WTC11 (cell line): ENCODE measurements around the gene KRTAP5-4. TPM values are rescaled to one million over a fixed set of nuclear protein-coding genes. Genes with fewer than 3 reads are reported as not detected.

ENCODE experiments used
- ATAC-seq: fragments of 200-7000 bp; cut with Tn5 transposase; 2 replicates; pipeline ENCODE4 v1.10.0; 2021; ENCODE audit warnings: mild to moderate bottlenecking, moderate library complexity
- CTCF ChIA-PET: fragments of 300-600 bp; sonication (Branson Sonifier 250); formaldehyde crosslinking; loops from one replicate; lab custom pipeline; 2021; ENCODE audit warnings: antibody characterized with exemption; lab: Charles Lee
- POLR2A ChIA-PET: fragments of 350-600 bp; sonication (Branson Sonifier 250); formaldehyde crosslinking; loops from one replicate; lab custom pipeline; 2021; ENCODE audit warnings: antibody characterized with exemption; lab: Charles Lee
- DNase-seq: peaks from one replicate; pipeline ENCODE4 v3.0.0; 2021; ENCODE audit warnings: low spot score
- H3K27ac Mint-ChIP-seq: 2 replicates; pipeline ENCODE4 v1.8.0; 2021; ENCODE audit warnings: mixed read lengths
- H3K27me3 Mint-ChIP-seq: 2 replicates; pipeline ENCODE4 v1.8.0; 2021; ENCODE audit warnings: low read depth, mild to moderate bottlenecking, moderate library complexity, mixed read lengths
- H3K36me3 Mint-ChIP-seq: 2 replicates; pipeline ENCODE4 v1.8.0; 2021; ENCODE audit warnings: mixed read lengths
- H3K4me1 Mint-ChIP-seq: 2 replicates; pipeline ENCODE4 v1.8.0; 2022; ENCODE audit warnings: mixed read lengths
- H3K4me3 Mint-ChIP-seq: 2 replicates; pipeline ENCODE4 v1.8.0; 2021; ENCODE audit warnings: mild to moderate bottlenecking, moderate library complexity, mixed read lengths
- H3K9me3 Mint-ChIP-seq: 2 replicates; pipeline ENCODE4 v1.8.0; 2021; ENCODE audit warnings: mixed read lengths
- FOXK1 ChIP-seq: sonication (generic); formaldehyde crosslinking; IDR thresholded peaks from 2 replicates; pipeline ENCODE4 v1.8.0; 2022; ENCODE audit warnings: mild to moderate bottlenecking, moderate library complexity, missing genetic modification reagents
- HMGA2 ChIP-seq: fragments of 250-450 bp; sonication (Bioruptor Pico); IDR thresholded peaks from 2 replicates; pipeline ENCODE4 v1.4.0; 2021; ENCODE audit warnings: mild to moderate bottlenecking, moderate library complexity
- JUN ChIP-seq: sonication (generic); formaldehyde crosslinking; IDR thresholded peaks from 2 replicates; pipeline ENCODE4 v1.8.0; 2023; ENCODE audit warnings: mild to moderate bottlenecking, missing genetic modification reagents
- KAT7 ChIP-seq: sonication (generic); formaldehyde crosslinking; IDR thresholded peaks from 2 replicates; pipeline ENCODE4 v1.8.1; 2023; ENCODE audit warnings: missing genetic modification reagents, mild to moderate bottlenecking, borderline replicate concordance
- NFE2L1 ChIP-seq: sonication (generic); formaldehyde crosslinking; IDR thresholded peaks from 2 replicates; pipeline ENCODE4 v1.8.1; 2023; ENCODE audit warnings: missing genetic modification reagents
- NFYB ChIP-seq: sonication (generic); formaldehyde crosslinking; conservative IDR thresholded peaks from 2 replicates; pipeline ENCODE4 v1.8.0; 2022; ENCODE audit warnings: low read depth, missing genetic modification reagents
- NR1H2 ChIP-seq: sonication (generic); formaldehyde crosslinking; IDR thresholded peaks from 2 replicates; pipeline ENCODE4 v1.9.0; 2021; ENCODE audit warnings: mild to moderate bottlenecking, moderate library complexity, missing genetic modification reagents
- NR2C2 ChIP-seq: sonication (generic); formaldehyde crosslinking; IDR thresholded peaks from 2 replicates; pipeline ENCODE4 v1.8.0; 2022; ENCODE audit warnings: mild to moderate bottlenecking, missing genetic modification reagents
- RORB ChIP-seq: fragments of 250-450 bp; sonication (Bioruptor Pico); IDR thresholded peaks from 2 replicates; pipeline ENCODE4 v1.9.0; 2021; ENCODE audit warnings: mild to moderate bottlenecking
- TCF7 ChIP-seq: sonication (generic); formaldehyde crosslinking; IDR thresholded peaks from 2 replicates; pipeline ENCODE4 v1.8.0; 2022; ENCODE audit warnings: mild to moderate bottlenecking, low read depth, missing genetic modification reagents, moderate library complexity
- USF2 ChIP-seq: sonication (generic); formaldehyde crosslinking; IDR thresholded peaks from 2 replicates; pipeline ENCODE4 v1.8.1; 2023; ENCODE audit warnings: mild to moderate bottlenecking, missing genetic modification reagents, moderate library complexity
- ZBTB21 ChIP-seq: sonication (generic); formaldehyde crosslinking; IDR thresholded peaks from 2 replicates; pipeline ENCODE4 v1.8.1; 2023; ENCODE audit warnings: mild to moderate bottlenecking, missing genetic modification reagents, borderline replicate concordance
- ZMAT4 ChIP-seq: fragments of 250-450 bp; sonication (Bioruptor Pico); IDR thresholded peaks from 2 replicates; pipeline ENCODE4 v1.9.0; 2021; ENCODE audit warnings: mild to moderate bottlenecking
- ZNF121 ChIP-seq: sonication (generic); formaldehyde crosslinking; IDR thresholded peaks from 2 replicates; pipeline ENCODE4 v1.8.0; 2023; ENCODE audit warnings: missing genetic modification reagents
- ZNF423 ChIP-seq: fragments of 250-450 bp; sonication (Bioruptor Pico); IDR thresholded peaks from 2 replicates; pipeline ENCODE4 v2.1.2; 2022; ENCODE audit warnings: mild to moderate bottlenecking, moderate library complexity
- ZNF512 ChIP-seq: sonication (generic); formaldehyde crosslinking; IDR thresholded peaks from 2 replicates; pipeline ENCODE4 v1.8.1; 2022; ENCODE audit warnings: missing genetic modification reagents, borderline replicate concordance
- total RNA-seq: library from RNA; stranded (reverse); gene quantifications from 3 replicates; pipeline ENCODE4 v1.2.3, GENCODE V29; 2021
- TF ChIP-seq, protein P1 (sequence below): sonication (generic); formaldehyde crosslinking; conservative IDR thresholded peaks from 2 replicates; pipeline ENCODE4 v1.8.1; 2023; ENCODE audit warnings: mild to moderate bottlenecking, low read depth, missing genetic modification reagents, moderate library complexity

Gene KRTAP5-4
- total RNA-seq, 1 experiment from 2014 or later: not detected

DNA sequence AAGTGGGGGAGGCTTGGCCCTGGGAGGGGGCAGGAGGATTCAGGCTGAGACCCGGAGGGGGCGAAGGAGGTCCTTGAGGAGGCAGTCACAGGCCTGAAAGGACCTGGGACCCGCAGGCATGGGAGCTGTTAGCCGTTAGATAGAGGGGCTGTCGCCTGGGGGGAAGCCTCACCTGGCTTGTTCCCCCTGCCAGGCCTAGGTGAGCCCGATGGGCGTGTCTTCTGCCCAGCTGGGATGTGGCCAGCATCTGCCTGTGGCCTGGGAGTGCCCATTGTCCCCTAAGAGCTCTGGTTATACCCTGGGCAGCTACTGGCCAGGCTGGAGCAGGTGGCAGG is 48.1 kb downstream of the KRTAP5-4 start (continued):
- TF ChIP-seq, protein P1, sequence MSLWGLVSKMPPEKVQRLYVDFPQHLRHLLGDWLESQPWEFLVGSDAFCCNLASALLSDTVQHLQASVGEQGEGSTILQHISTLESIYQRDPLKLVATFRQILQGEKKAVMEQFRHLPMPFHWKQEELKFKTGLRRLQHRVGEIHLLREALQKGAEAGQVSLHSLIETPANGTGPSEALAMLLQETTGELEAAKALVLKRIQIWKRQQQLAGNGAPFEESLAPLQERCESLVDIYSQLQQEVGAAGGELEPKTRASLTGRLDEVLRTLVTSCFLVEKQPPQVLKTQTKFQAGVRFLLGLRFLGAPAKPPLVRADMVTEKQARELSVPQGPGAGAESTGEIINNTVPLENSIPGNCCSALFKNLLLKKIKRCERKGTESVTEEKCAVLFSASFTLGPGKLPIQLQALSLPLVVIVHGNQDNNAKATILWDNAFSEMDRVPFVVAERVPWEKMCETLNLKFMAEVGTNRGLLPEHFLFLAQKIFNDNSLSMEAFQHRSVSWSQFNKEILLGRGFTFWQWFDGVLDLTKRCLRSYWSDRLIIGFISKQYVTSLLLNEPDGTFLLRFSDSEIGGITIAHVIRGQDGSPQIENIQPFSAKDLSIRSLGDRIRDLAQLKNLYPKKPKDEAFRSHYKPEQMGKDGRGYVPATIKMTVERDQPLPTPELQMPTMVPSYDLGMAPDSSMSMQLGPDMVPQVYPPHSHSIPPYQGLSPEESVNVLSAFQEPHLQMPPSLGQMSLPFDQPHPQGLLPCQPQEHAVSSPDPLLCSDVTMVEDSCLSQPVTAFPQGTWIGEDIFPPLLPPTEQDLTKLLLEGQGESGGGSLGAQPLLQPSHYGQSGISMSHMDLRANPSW (CRISPR knock-in tag): no peak
- no peak for TF ChIP-seq TCF7 (CRISPR knock-in tag)
- TF ChIP-seq ZMAT4 (CRISPR knock-in tag): no peak
- no peak for TF ChIP-seq JUN (CRISPR knock-in tag)

DNA sequence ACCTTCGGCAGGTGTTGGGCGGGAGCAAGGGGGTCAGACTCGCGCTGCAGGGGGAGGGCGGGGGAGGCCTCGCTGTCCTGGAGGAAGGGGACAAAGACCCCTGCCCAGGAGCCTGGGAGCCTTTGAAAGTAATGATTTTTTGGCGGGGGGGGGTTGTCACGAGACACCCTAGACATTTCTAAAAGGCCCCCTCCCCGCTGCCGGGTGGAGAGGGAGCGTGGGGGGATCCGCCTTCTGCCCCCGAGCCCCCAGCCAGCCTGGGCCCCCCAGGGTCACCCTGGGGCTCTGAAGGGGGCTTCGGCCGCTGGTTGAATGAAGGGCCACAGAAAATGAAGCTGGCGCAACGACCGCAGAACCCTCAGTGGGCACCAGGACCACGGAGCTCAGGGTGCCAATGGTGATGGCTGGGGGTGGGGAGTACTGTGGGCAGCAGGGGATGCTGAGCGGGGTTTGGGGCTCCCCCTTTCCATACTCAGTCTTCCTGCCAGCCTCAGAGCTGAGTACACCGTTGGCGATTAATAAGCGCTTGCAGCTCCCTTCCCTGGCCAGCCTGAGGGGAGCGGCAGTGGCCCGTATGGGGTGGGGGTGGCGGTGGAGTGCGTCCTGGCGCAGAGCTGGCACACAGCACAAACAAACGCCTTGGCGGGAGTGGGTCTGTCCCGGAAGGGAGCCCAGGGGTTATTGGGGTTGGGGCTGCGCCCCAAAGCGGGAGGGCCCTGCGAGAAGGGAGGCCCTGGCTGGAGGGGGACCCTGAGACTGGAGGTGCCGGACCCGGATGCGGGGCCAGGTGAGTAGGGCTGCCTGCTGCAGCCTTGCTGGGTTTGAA is 48.6 kb downstream of the KRTAP5-4 start:
- TF ChIP-seq NR2C2 (no peak), NFE2L1 (CRISPR knock-in tag) (no peak), ZNF423 (no peak), FOXK1 (no peak), ZBTB21 (no peak), NR1H2 (CRISPR knock-in tag) (no peak), JUN (CRISPR knock-in tag) (no peak), USF2 (CRISPR knock-in tag) (no peak), KAT7 (no peak), HMGA2 (CRISPR knock-in tag) (no peak), RORB (CRISPR knock-in tag) (no peak), ZNF121 (CRISPR knock-in tag) (no peak), ZNF512 (CRISPR knock-in tag) (no peak), NFYB (CRISPR knock-in tag) (no peak)
- no peak overlapping the region for H3K27ac Mint-ChIP-seq
- ATAC-seq (peak; percentile 2; the same call in 1 of the 2 replicates), DNase-seq (no peak)
- peaks cover 4% of the 10 kb centered on the region for H3K9me3 Mint-ChIP-seq
- POLR2A ChIA-PET: interaction anchor here (2.3 to 2.8 kb wide), 2 partner anchors 14 to 26 kb away, joined by 16 to 24 read pairs; no protein-coding TSS in a partner anchor
- CTCF ChIA-PET: interaction anchor here (0.9 to 14.8 kb wide), 18 partner anchors 9 to 309 kb away, joined by 3 to 457 read pairs (median 11); partner anchors contain the start of gene KRTAP5-5
- H3K4me3 Mint-ChIP-seq: peak overlapping the region; percentile 48
- peaks cover 71% of the 10 kb centered on the region for H3K27me3 Mint-ChIP-seq
- peaks cover 3% of the 10 kb centered on the region; the same call in 1 of the 2 replicates for H3K36me3 Mint-ChIP-seq
- peaks cover 10% of the 10 kb centered on the region for H3K4me1 Mint-ChIP-seq
